ENCODE data around the gene DEFB112.

The DEFB112 gene

DNA sequence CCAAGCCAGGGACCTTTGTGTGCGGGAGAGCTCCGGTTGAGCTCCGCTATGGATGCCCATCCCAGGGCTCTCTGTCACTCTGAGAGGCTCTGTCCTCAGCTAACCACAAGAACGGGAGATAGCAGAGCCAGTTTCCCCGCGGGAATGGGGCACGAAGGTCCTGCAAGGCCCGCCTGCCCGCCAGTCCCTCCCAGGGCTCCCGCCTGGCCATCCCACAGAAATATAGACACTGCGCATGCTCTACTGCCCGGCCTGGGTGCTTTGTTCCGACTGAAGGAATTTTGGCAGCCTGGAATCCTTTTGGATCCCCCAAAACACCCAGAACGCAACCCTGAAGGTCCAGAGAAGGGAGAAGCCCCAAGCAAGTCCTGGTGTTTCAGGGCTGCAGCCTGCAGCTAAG is 19.4 kb downstream of the DEFB112 start:
- no peak overlapping the region for H3K9ac ChIP-seq (ENCODE audit: low read depth, low read length)
- H4K20me1 ChIP-seq (ENCODE audit: insufficient read depth, low read length) = no peaks in the 10 kb centered on the region
- H3K27me3 ChIP-seq (ENCODE audit: insufficient read depth, low read length, poor library complexity) = no peaks in the 10 kb centered on the region
- H2AFZ ChIP-seq (ENCODE audit: low read depth, low read length) = no peak overlapping the region
- H3K9me3 ChIP-seq (ENCODE audit: insufficient read depth, low read length, severe bottlenecking) = no peaks in the 10 kb centered on the region
- H3K4me2 ChIP-seq (ENCODE audit: insufficient read depth, low read length) = no peak overlapping the region
- no peak for ATAC-seq (ENCODE audit: insufficient read depth, low read depth)
- no peak overlapping the region for H3K27ac ChIP-seq (ENCODE audit: low read length)
- no peak for TF ChIP-seq EZH2 (IDR thresholded peaks at IDR 0.05; ENCODE audit: borderline replicate concordance, low read depth, low read length, severe bottlenecking)
- TF ChIP-seq, protein P1, sequence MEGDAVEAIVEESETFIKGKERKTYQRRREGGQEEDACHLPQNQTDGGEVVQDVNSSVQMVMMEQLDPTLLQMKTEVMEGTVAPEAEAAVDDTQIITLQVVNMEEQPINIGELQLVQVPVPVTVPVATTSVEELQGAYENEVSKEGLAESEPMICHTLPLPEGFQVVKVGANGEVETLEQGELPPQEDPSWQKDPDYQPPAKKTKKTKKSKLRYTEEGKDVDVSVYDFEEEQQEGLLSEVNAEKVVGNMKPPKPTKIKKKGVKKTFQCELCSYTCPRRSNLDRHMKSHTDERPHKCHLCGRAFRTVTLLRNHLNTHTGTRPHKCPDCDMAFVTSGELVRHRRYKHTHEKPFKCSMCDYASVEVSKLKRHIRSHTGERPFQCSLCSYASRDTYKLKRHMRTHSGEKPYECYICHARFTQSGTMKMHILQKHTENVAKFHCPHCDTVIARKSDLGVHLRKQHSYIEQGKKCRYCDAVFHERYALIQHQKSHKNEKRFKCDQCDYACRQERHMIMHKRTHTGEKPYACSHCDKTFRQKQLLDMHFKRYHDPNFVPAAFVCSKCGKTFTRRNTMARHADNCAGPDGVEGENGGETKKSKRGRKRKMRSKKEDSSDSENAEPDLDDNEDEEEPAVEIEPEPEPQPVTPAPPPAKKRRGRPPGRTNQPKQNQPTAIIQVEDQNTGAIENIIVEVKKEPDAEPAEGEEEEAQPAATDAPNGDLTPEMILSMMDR (IDR thresholded peaks at IDR 0.05; ENCODE audit: borderline replicate concordance, extremely low read depth, low read length, poor library complexity, severe bottlenecking) = no peak
- no peaks in the 10 kb centered on the region for H3K36me3 ChIP-seq (ENCODE audit: insufficient read depth, low read length)
- H3K4me3 ChIP-seq (ENCODE audit: low read depth in 1 of 2, low read length in 2 of 2) = no peak overlapping the region
- no peak for DNase-seq
- H3K79me2 ChIP-seq (ENCODE audit: insufficient read depth, low read length) = no peaks in the 10 kb centered on the region
- H3K4me1 ChIP-seq (ENCODE audit: insufficient read depth, low read length) = no peaks in the 10 kb centered on the region

DNA sequence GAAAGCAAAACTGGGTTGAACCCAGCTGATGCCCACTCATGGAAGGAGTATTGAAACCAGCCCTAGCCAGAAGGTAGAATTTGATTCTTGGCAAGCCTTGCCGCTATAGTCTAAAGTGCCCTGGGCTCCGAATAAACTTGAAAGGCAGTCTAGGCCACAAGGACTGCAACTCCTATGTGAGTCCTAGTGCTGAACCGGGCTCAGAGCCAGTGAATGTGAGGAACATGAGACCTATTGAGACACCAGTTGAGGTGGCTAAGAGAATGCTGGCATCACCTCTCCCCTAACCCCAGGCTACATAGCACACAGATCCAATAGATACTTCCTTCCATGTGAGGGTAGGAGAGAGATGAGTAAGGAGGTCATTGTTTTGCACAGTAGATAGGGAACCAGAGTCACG is 24.5 kb downstream of the DEFB112 start:
- no peaks in the 10 kb centered on the region for H3K27me3 ChIP-seq (ENCODE audit: insufficient read depth, low read length, poor library complexity)
- no peaks in the 10 kb centered on the region for H3K4me1 ChIP-seq (ENCODE audit: insufficient read depth, low read length)
- no peaks in the 10 kb centered on the region for H3K9me3 ChIP-seq (ENCODE audit: insufficient read depth, low read length, severe bottlenecking)
- no peak overlapping the region for H3K9ac ChIP-seq (ENCODE audit: low read depth, low read length)
- no peak for ATAC-seq (ENCODE audit: insufficient read depth, low read depth)
- no peak overlapping the region for H3K4me3 ChIP-seq (ENCODE audit: low read depth in 1 of 2, low read length in 2 of 2)
- DNase-seq = no peak
- TF ChIP-seq, protein P1 (IDR thresholded peaks at IDR 0.05; ENCODE audit: borderline replicate concordance, extremely low read depth, low read length, poor library complexity, severe bottlenecking) = no peak
- no peak for TF ChIP-seq EZH2 (IDR thresholded peaks at IDR 0.05; ENCODE audit: borderline replicate concordance, low read depth, low read length, severe bottlenecking)
- H3K4me2 ChIP-seq (ENCODE audit: insufficient read depth, low read length) = no peak overlapping the region
- H4K20me1 ChIP-seq (ENCODE audit: insufficient read depth, low read length) = no peaks in the 10 kb centered on the region
- no peaks in the 10 kb centered on the region for H3K36me3 ChIP-seq (ENCODE audit: insufficient read depth, low read length)
- no peak overlapping the region for H3K27ac ChIP-seq (ENCODE audit: low read length)
- no peak overlapping the region for H2AFZ ChIP-seq (ENCODE audit: low read depth, low read length)
- H3K79me2 ChIP-seq (ENCODE audit: insufficient read depth, low read length) = no peaks in the 10 kb centered on the region

DNA sequence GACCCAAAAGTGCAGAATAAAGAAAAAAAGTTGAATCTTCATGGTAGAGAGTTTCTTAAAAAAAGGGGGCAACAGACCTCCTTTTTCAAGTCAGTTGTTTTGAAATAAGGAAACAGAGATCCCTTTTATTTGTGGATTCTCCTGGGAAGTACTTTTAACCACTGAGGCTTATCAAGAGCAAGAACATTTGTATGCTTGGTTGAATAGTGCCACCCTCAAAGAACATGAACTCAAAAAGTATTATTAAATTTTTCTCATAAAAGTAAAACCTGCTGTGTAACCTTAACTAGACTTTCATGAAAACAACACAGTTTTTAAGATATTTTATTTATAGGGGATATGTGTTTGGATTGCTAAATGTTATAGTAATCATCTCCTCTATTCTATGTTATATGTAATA is 27.8 kb downstream of the DEFB112 start, which contains the start of gene DEFB110:
Gene DEFB110 (minus strand): TSS at position 101 of the 400 bp plus-strand sequence. CDS start 59 bp downstream, at position 42.
- Histone ChIP-seq H3K9me3 (ENCODE audit: insufficient read depth, low read length, severe bottlenecking) (no peaks in the 10 kb centered on the region), H2AFZ (ENCODE audit: low read depth, low read length) (no peak within 1 kb of the TSS), H3K9ac (ENCODE audit: low read depth, low read length) (no peak within 1 kb of the TSS), H3K4me2 (ENCODE audit: insufficient read depth, low read length) (no peak within 1 kb of the TSS), H4K20me1 (ENCODE audit: insufficient read depth, low read length) (no peaks in the 10 kb centered on the region), H3K4me3 (ENCODE audit: low read depth in 1 of 2, low read length in 2 of 2) (no peak within 1 kb of the TSS), H3K79me2 (ENCODE audit: insufficient read depth, low read length) (no peaks in the 10 kb centered on the region), H3K36me3 (ENCODE audit: insufficient read depth, low read length) (no peaks in the 10 kb centered on the region), H3K4me1 (ENCODE audit: insufficient read depth, low read length) (no peaks in the 10 kb centered on the region), H3K27me3 (ENCODE audit: insufficient read depth, low read length, poor library complexity) (no peaks in the 10 kb centered on the region), H3K27ac (ENCODE audit: low read length) (no peak within 1 kb of the TSS)
- DNase-seq (no peak), ATAC-seq (ENCODE audit: insufficient read depth, low read depth) (no peak)
- TF ChIP-seq, protein P1 (IDR thresholded peaks at IDR 0.05; ENCODE audit: borderline replicate concordance, extremely low read depth, low read length, poor library complexity, severe bottlenecking) = no peak
- TF ChIP-seq EZH2 (IDR thresholded peaks at IDR 0.05; ENCODE audit: borderline replicate concordance, low read depth, low read length, severe bottlenecking) = no peak

DNA sequence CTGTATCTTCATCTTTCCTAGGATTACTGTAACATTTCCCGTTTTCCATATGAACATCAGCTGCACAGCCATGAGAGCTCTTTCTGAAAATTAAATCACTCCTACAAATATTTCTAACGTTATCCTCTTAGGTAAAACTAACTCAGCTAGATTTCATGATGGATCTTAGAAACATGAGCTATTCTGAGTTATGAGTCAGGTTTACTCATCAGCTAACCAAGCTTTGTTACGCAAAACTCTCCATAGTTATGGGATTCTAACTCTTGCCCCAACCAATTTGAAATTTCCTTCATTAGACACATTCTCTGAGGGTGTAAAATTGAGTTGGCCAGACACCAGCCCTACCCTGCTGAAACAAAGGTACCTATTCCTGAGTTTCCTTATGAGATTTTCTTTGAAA is 41.9 kb downstream of the DEFB112 start:
- Histone ChIP-seq H3K9me3 (ENCODE audit: insufficient read depth, low read length, severe bottlenecking) (no peaks in the 10 kb centered on the region), H3K36me3 (ENCODE audit: insufficient read depth, low read length) (no peaks in the 10 kb centered on the region), H4K20me1 (ENCODE audit: insufficient read depth, low read length) (no peaks in the 10 kb centered on the region), H2AFZ (ENCODE audit: low read depth, low read length) (no peak overlapping the region), H3K9ac (ENCODE audit: low read depth, low read length) (no peak overlapping the region), H3K27me3 (ENCODE audit: insufficient read depth, low read length, poor library complexity) (no peaks in the 10 kb centered on the region), H3K4me2 (ENCODE audit: insufficient read depth, low read length) (no peak overlapping the region), H3K27ac (ENCODE audit: low read length) (no peak overlapping the region), H3K4me3 (ENCODE audit: low read depth in 1 of 2, low read length in 2 of 2) (no peak overlapping the region), H3K79me2 (ENCODE audit: insufficient read depth, low read length) (no peaks in the 10 kb centered on the region), H3K4me1 (ENCODE audit: insufficient read depth, low read length) (no peaks in the 10 kb centered on the region)
- DNase-seq (no peak), ATAC-seq (ENCODE audit: insufficient read depth, low read depth) (no peak)
- TF ChIP-seq EZH2 (IDR thresholded peaks at IDR 0.05; ENCODE audit: borderline replicate concordance, low read depth, low read length, severe bottlenecking) = no peak
